Type B pancreatic cell (in vitro differentiated cells): ENCODE data around the gene INCA1. TPM values are rescaled to one million over a fixed set of nuclear protein-coding genes. Genes with fewer than 3 reads are reported as not detected.

ENCODE experiments used
- DNase-seq: peaks from one replicate; pipeline ENCODE4 v3.0.0; 2021; ENCODE audit warnings: mixed read lengths; ENCODE audit not compliant: unreplicated experiment; ENCODE audit errors: extremely low spot score
- H3K27ac Mint-ChIP-seq: 2 replicates; pipeline ENCODE4 v1.8.0; 2021; ENCODE audit warnings: mild to moderate bottlenecking, mixed read lengths
- H3K27me3 Mint-ChIP-seq: 2 replicates; pipeline ENCODE4 v1.8.0; 2021; ENCODE audit warnings: mixed read lengths
- H3K36me3 Mint-ChIP-seq: 2 replicates; pipeline ENCODE4 v1.8.0; 2021; ENCODE audit warnings: mixed read lengths
- H3K4me1 Mint-ChIP-seq: one replicate; pipeline ENCODE4 v1.8.0; 2021; ENCODE audit warnings: mixed read lengths; ENCODE audit not compliant: unreplicated experiment
- H3K4me3 Mint-ChIP-seq: 2 replicates; pipeline ENCODE4 v1.8.0; 2021; ENCODE audit warnings: mild to moderate bottlenecking, mixed read lengths
- H3K9me3 Mint-ChIP-seq: 2 replicates; pipeline ENCODE4 v1.8.0; 2021; ENCODE audit warnings: mixed read lengths
- CTCF ChIP-seq: fragments of 200-600 bp; sonication (generic); conservative IDR thresholded peaks from 2 replicates; pipeline ENCODE4 v1.5.0; 2021; ENCODE audit warnings: antibody characterized with exemption, mild to moderate bottlenecking
- long read RNA-seq: library from polyadenylated mRNA; unstranded; transcript quantifications from one replicate; pipeline ENCODE4 v2.0.0, GENCODE V29; 2020
- total RNA-seq: library from RNA; stranded (reverse); gene quantifications from 2 replicates; pipeline ENCODE4 v1.2.1, GENCODE V29; 2021; ENCODE audit warnings: low replicate concordance

The INCA1 gene
- 0.72 and 0.86 TPM in 2 replicates for total RNA-seq
- long read RNA-seq, partial matches to known transcripts: 0 of 1 reads
- long read RNA-seq, other reads (novel, unspliced or antisense): 1 of 1 reads

DNA sequence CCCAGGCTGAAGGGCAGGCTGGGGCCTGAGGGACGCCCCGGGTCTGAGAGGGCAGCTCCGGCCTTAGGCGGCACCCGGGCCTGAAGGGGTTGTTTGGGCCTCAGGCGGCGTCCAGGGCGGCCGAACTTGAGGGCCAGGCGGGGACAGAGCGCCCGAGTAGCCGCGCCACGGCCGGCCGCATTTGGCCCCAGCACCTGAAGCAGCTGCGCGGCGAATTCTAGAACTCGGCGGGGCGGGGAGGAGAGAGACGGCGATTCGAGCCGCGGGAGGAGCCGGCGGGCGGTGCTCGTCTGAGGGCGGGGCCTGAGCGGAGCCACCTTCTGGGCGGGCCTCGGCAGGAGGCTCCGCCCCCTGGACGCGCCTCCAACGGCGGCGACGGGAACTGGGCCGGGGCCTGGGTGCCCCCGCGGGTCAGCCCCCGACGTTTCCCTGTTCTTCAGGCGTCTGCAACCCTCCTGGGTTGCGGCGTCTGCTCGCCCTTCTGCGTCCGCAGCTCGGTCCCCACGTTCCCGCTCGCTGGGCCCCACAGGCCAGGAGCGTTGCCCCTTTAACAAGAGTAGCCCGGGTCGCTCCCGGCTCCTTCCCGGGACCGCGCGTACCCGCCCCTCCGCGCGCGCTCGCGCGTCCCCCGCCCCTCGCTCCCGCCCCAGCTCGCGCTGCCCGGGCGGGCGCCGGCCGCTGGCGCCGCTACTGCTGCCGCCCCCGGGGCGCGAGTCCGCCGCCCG, at the start of gene INCA1, which contains the start of gene KIF1C:
TSS of gene INCA1 (minus strand) at position 221 of the 725 bp plus-strand sequence. CDS start 3,085 bp downstream, outside the sequence.
TSS of gene KIF1C (plus strand) at position 649 of the 725 bp plus-strand sequence. CDS start 2,297 bp downstream, outside the sequence.
- Mint-ChIP-seq H3K27me3 (peaks cover 3% of the 10 kb centered on the region), H3K9me3 (no peaks in the 10 kb centered on the region), H3K27ac (peak within 1 kb of the TSS; percentile 87), H3K4me3 (peak within 1 kb of the TSS; percentile 89), H3K4me1 (peaks cover 10% of the 10 kb centered on the region), H3K36me3 (peaks cover 7% of the 10 kb centered on the region)
- TF ChIP-seq CTCF: peak; percentile 45
- DNase-seq: peak; percentile 93

DNA sequence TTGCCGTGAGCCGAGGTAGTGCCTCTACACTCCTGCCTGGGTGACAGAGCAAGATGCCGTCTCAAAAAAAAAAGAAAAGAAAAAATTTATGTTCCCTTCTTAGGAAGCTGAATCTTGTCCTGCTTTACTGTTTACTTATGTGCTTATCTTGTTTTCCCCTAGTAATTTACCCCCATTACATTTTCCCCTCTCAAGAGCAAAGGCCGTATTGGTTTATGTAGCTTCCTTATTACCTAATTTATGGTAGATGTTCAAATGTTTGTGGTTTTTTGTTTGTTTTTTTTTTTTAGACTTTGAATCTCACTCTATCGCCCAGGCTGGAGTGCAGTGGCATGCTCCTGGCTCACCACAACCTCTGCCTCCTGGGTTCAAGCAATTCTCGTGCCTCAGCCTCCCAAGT, 48.2 kb upstream of the INCA1 start:
- Mint-ChIP-seq H3K9me3 (no peaks in the 10 kb centered on the region), H3K4me3 (no peak overlapping the region), H3K27ac (no peak overlapping the region), H3K36me3 (no peaks in the 10 kb centered on the region), H3K27me3 (no peaks in the 10 kb centered on the region), H3K4me1 (peaks cover 9% of the 10 kb centered on the region)
- no peak for DNase-seq
- TF ChIP-seq CTCF: no peak

DNA sequence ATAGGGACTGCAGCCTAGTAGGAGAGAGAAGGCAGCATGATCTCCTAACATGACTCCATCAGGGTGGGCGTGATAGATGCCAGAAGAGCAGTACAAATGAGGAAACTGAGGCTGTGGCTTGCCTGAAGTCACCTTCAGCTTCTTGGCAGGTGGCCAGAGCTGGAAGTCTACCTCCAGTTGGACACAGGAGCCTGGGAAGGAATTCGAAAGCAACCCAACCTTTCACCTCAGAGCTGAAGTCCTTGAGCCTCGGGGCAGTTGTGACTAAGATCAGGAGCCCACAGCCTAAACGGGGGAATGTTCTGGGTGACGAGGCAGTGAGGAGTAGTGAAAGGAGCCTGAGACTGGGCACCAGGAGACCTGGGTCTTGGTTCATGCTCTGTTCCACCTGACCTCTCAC, 47.3 kb upstream of the INCA1 start:
- no peak overlapping the region for H3K27ac Mint-ChIP-seq
- DNase-seq: no peak
- H3K4me1 Mint-ChIP-seq: peaks cover 2% of the 10 kb centered on the region
- no peak for TF ChIP-seq CTCF
- no peaks in the 10 kb centered on the region for H3K36me3 Mint-ChIP-seq
- peaks cover 3% of the 10 kb centered on the region for H3K27me3 Mint-ChIP-seq
- H3K9me3 Mint-ChIP-seq: no peaks in the 10 kb centered on the region
- H3K4me3 Mint-ChIP-seq: no peak overlapping the region

- Mint-ChIP-seq H3K27ac (no peak overlapping the region), H3K27me3 (peaks cover 4% of the 10 kb centered on the region), H3K9me3 (no peaks in the 10 kb centered on the region), H3K4me3 (no peak overlapping the region), H3K4me1 (no peaks in the 10 kb centered on the region), H3K36me3 (no peaks in the 10 kb centered on the region)
- DNase-seq: no peak
- no peak for TF ChIP-seq CTCF
Observed at GRCh38 chr17:5043524-5043923, 46.2 kb upstream of the INCA1 start.

GRCh38 chr17:5042157-5043022, 45.1 kb upstream of the INCA1 start:
- Mint-ChIP-seq H3K9me3 (no peaks in the 10 kb centered on the region), H3K36me3 (no peaks in the 10 kb centered on the region), H3K27ac (no peak overlapping the region), H3K27me3 (peaks cover 4% of the 10 kb centered on the region), H3K4me3 (no peak overlapping the region), H3K4me1 (no peaks in the 10 kb centered on the region)
- no peak for TF ChIP-seq CTCF
- no peak for DNase-seq
